ENCODE results near the gene PCSK9. TPM values are rescaled to one million over a fixed set of nuclear protein-coding genes. Genes with fewer than 3 reads are reported as not detected.

The PCSK9 gene
- total RNA-seq, 1 experiment from 2014 or later, result 0.26 TPM

DNA sequence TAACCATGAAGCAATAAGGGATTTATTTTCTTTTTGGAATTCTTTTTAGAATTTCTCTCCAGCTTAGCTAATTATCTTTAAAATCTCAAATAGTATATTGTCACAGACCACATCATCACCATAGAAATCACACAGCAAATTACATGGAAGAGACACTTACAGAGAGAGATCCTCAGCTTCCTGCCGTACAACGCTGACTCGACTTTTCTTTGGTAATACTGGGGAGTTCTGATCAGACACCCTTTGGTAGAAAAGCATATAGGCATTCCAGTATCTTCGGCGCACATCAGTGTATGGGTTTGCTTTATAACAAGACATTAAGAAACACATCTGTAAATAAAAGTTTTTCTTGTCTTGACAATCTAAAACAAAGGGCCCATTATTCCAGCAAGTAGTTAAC is 55.7 kb downstream of the PCSK9 start:
- H3K9me3 ChIP-seq (ENCODE audit: control insufficient read depth, insufficient read depth, low read depth, low read length), result no peaks in the 10 kb centered on the region
- in situ Hi-C loops (cut with HindIII; ENCODE audit: low pct_unique_long_range_greater_than_20kb, low sequenced_read_pairs), result no loop called here
- ATAC-seq (no peak), DNase-seq (ENCODE audit: low read depth, low spot score) (no peak)
- POLR2A ChIA-PET, result no interaction called here
- CTCF ChIA-PET, result no interaction called here
- H3K27me3 ChIP-seq (ENCODE audit: control insufficient read depth, insufficient read depth, low read length), result no peaks in the 10 kb centered on the region
- BruUV-seq (replicated peaks), result no TSS peak
- peaks cover 67% of the 10 kb centered on the region for H3K36me3 ChIP-seq (ENCODE audit: control insufficient read depth, insufficient read depth, low read length)
- intact Hi-C loops (cut with micrococcal nuclease; ENCODE audit: unreplicated experiment), result no loop called here
- H3K27ac ChIP-seq (ENCODE audit: low read length), result no peak overlapping the region
- no peak overlapping the region for H3K4me3 ChIP-seq (ENCODE audit: low read depth in 2 of 2, low read length in 2 of 2)
- TF ChIP-seq, protein P1, sequence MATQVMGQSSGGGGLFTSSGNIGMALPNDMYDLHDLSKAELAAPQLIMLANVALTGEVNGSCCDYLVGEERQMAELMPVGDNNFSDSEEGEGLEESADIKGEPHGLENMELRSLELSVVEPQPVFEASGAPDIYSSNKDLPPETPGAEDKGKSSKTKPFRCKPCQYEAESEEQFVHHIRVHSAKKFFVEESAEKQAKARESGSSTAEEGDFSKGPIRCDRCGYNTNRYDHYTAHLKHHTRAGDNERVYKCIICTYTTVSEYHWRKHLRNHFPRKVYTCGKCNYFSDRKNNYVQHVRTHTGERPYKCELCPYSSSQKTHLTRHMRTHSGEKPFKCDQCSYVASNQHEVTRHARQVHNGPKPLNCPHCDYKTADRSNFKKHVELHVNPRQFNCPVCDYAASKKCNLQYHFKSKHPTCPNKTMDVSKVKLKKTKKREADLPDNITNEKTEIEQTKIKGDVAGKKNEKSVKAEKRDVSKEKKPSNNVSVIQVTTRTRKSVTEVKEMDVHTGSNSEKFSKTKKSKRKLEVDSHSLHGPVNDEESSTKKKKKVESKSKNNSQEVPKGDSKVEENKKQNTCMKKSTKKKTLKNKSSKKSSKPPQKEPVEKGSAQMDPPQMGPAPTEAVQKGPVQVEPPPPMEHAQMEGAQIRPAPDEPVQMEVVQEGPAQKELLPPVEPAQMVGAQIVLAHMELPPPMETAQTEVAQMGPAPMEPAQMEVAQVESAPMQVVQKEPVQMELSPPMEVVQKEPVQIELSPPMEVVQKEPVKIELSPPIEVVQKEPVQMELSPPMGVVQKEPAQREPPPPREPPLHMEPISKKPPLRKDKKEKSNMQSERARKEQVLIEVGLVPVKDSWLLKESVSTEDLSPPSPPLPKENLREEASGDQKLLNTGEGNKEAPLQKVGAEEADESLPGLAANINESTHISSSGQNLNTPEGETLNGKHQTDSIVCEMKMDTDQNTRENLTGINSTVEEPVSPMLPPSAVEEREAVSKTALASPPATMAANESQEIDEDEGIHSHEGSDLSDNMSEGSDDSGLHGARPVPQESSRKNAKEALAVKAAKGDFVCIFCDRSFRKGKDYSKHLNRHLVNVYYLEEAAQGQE (IDR thresholded peaks at IDR 0.05; ENCODE audit: insufficient read depth in 1 of 2, low read depth in 2 of 2, low read length in 1 of 2), result no peak
- TF ChIP-seq TCF7L2 (IDR thresholded peaks at IDR 0.05; ENCODE audit: low read depth, low read length), result no peak
- TF ChIP-seq POLR2AphosphoS5 (IDR thresholded peaks at IDR 0.05; ENCODE audit: low read depth, low read length), result no peak
- TF ChIP-seq, protein P2, sequence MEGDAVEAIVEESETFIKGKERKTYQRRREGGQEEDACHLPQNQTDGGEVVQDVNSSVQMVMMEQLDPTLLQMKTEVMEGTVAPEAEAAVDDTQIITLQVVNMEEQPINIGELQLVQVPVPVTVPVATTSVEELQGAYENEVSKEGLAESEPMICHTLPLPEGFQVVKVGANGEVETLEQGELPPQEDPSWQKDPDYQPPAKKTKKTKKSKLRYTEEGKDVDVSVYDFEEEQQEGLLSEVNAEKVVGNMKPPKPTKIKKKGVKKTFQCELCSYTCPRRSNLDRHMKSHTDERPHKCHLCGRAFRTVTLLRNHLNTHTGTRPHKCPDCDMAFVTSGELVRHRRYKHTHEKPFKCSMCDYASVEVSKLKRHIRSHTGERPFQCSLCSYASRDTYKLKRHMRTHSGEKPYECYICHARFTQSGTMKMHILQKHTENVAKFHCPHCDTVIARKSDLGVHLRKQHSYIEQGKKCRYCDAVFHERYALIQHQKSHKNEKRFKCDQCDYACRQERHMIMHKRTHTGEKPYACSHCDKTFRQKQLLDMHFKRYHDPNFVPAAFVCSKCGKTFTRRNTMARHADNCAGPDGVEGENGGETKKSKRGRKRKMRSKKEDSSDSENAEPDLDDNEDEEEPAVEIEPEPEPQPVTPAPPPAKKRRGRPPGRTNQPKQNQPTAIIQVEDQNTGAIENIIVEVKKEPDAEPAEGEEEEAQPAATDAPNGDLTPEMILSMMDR (IDR thresholded peaks at IDR 0.05), result no peak
- no peak for TF ChIP-seq SIN3A (IDR thresholded peaks at IDR 0.05; ENCODE audit: borderline replicate concordance, insufficient read depth, low read depth, low read length)
- no peaks in the 10 kb centered on the region for H3K4me1 ChIP-seq (ENCODE audit: control insufficient read depth, insufficient read depth, low read length)

DNA sequence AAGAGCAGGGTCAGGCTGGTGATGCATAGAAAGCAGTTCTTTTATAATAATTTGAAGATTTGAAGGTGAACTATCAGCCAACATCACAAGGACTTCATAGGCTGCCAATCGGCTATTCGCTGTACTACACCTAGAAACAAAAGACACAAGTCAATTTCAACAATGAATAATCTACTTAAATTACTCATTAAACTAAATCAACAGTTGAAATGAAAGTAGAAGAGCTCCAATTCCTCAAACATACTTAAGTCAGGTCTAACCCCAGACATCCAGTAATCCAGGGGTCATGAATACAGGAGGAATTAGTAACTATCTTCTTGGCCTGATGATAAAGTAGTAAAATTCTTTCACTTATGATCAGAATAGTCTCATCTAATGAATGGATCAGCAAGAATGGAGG is 64.5 kb downstream of the PCSK9 start:
- intact Hi-C loops (cut with micrococcal nuclease; ENCODE audit: unreplicated experiment) (no loop called here), in situ Hi-C loops (cut with HindIII; ENCODE audit: low pct_unique_long_range_greater_than_20kb, low sequenced_read_pairs) (no loop called here)
- no TSS peak for BruUV-seq (replicated peaks)

More for the DNA sequence above, 64.5 kb downstream of the PCSK9 start:
- TF ChIP-seq SIN3A (IDR thresholded peaks at IDR 0.05; ENCODE audit: borderline replicate concordance, insufficient read depth, low read depth, low read length), result no peak
- no peak for TF ChIP-seq TCF7L2 (IDR thresholded peaks at IDR 0.05; ENCODE audit: low read depth, low read length)
- TF ChIP-seq, protein P1 (IDR thresholded peaks at IDR 0.05; ENCODE audit: insufficient read depth in 1 of 2, low read depth in 2 of 2, low read length in 1 of 2), result no peak
- Histone ChIP-seq H3K36me3 (ENCODE audit: control insufficient read depth, insufficient read depth, low read length) (peaks cover 66% of the 10 kb centered on the region), H3K4me3 (ENCODE audit: low read depth in 2 of 2, low read length in 2 of 2) (no peak overlapping the region), H3K27me3 (ENCODE audit: control insufficient read depth, insufficient read depth, low read length) (no peaks in the 10 kb centered on the region), H3K27ac (ENCODE audit: low read length) (no peak overlapping the region), H3K9me3 (ENCODE audit: control insufficient read depth, insufficient read depth, low read depth, low read length) (no peaks in the 10 kb centered on the region), H3K4me1 (ENCODE audit: control insufficient read depth, insufficient read depth, low read length) (no peaks in the 10 kb centered on the region)
- no peak for ATAC-seq
- ChIA-PET POLR2A (no interaction called here), CTCF (no interaction called here)
- DNase-seq (ENCODE audit: low read depth, low spot score), result no peak

All from Panc1 (cell line).